Bone marrow (tissue), 2 donors: ENCODE data around the gene UBE3B.

Source experiments
- DNase-seq, 2 donors: peaks; one replicate each; lab custom pipeline; 2025; lab: John Stamatoyannopoulos, UW

The UBE3B gene

GRCh38 chr12:109448707-109449390, 28.6 kb upstream of the UBE3B start:
- DNase-seq: no peak

- DNase-seq: no peak
These were observed 27.4 kb upstream of the UBE3B start for GRCh38 chr12:109449845-109450532.

- no peak for DNase-seq
These were observed 26.5 kb upstream of the UBE3B start for GRCh38 chr12:109450980-109451379.

GRCh38 chr12:109451400-109451799, 26.0 kb upstream of the UBE3B start:
- DNase-seq: no peak

GRCh38 chr12:109452489-109452888, 24.9 kb upstream of the UBE3B start:
- DNase-seq: no peak

- DNase-seq: no peak
These were observed 21.7 kb upstream of the UBE3B start for GRCh38 chr12:109455706-109456105.

- no peak for DNase-seq
These were observed 19.3 kb upstream of the UBE3B start for GRCh38 chr12:109458086-109458485.

- DNase-seq: no peak
These were observed 18.6 kb upstream of the UBE3B start for GRCh38 chr12:109458771-109459208.

- DNase-seq: no peak
These were observed 18.2 kb upstream of the UBE3B start for GRCh38 chr12:109459247-109459646.

- DNase-seq: no peak
These were observed 16.9 kb upstream of the UBE3B start for GRCh38 chr12:109460538-109460937.

GRCh38 chr12:109461049-109461845, 16.2 kb upstream of the UBE3B start:
- no peak for DNase-seq

- DNase-seq: no peak
These were observed 15.3 kb upstream of the UBE3B start for GRCh38 chr12:109461846-109462756.

- DNase-seq: no peak
These were observed 14.4 kb upstream of the UBE3B start for GRCh38 chr12:109462868-109463692.

- no peak for DNase-seq
These were observed 13.7 kb upstream of the UBE3B start for GRCh38 chr12:109463756-109464155.

GRCh38 chr12:109464642-109465351, 12.6 kb upstream of the UBE3B start:
- DNase-seq: no peak

- no peak for DNase-seq
These were observed 11.1 kb upstream of the UBE3B start for GRCh38 chr12:109466305-109466704.

GRCh38 chr12:109466821-109467220, 10.6 kb upstream of the UBE3B start:
- no peak for DNase-seq

GRCh38 chr12:109467978-109468676, 9.3 kb upstream of the UBE3B start:
- no peak for DNase-seq

GRCh38 chr12:109469517-109469916, 7.9 kb upstream of the UBE3B start:
- no peak for DNase-seq

GRCh38 chr12:109473006-109473405, 4.4 kb upstream of the UBE3B start:
- no peak for DNase-seq
